Stomach (tissue), 4 donors: Measurements from ENCODE around the gene AP3B1.

Experiments
- POLR2A ChIP-seq, 4 donors: fragments of 450-650 bp; IDR thresholded peaks; one replicate each; pipeline ENCODE4 v1.6.1; 2016; ENCODE audit warnings: antibody characterized with exemption in 4 of 4, control low read depth in 2 of 4, mild to moderate bottlenecking in 1 of 4, moderate library complexity in 1 of 4
- POLR2AphosphoS5 ChIP-seq, 3 donors: sonication (generic); formaldehyde crosslinking; IDR thresholded peaks; one replicate each; pipeline ENCODE4 v1.6.1; 2016; ENCODE audit warnings: antibody characterized with exemption in 3 of 3
- TF ChIP-seq, protein P1 (sequence below), 7 experiments: fragments of 450-650 bp in 4 of 7; fragments of 200-600 bp in 3 of 7; sonication (generic) in 3 of 7; IDR thresholded peaks; one replicate each; pipeline ENCODE4 v1.5.1; 2016 to 2019; ENCODE audit warnings: antibody characterized with exemption in 7 of 7, control low read depth in 2 of 7, mild to moderate bottlenecking in 1 of 7

DNA sequence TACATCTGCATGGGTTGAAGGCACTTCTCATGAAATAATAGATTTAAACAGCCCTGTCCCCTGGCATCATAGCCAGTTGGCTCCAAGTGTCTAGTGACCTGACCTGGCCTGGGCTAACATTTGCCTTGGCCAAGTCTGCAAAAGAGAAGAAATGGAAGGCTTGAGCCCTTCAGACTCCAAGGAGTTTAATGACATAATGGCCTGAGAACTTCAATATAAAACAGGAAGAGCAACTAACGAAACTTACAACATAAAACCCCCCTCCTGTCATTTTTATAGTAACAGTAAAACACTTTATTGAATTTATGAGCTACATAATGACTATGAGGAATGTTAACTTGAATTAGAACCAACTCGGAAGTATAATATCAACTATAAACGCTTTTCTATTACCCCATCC lies 299.6 kb downstream of the AP3B1 start:
- TF ChIP-seq, protein P1, sequence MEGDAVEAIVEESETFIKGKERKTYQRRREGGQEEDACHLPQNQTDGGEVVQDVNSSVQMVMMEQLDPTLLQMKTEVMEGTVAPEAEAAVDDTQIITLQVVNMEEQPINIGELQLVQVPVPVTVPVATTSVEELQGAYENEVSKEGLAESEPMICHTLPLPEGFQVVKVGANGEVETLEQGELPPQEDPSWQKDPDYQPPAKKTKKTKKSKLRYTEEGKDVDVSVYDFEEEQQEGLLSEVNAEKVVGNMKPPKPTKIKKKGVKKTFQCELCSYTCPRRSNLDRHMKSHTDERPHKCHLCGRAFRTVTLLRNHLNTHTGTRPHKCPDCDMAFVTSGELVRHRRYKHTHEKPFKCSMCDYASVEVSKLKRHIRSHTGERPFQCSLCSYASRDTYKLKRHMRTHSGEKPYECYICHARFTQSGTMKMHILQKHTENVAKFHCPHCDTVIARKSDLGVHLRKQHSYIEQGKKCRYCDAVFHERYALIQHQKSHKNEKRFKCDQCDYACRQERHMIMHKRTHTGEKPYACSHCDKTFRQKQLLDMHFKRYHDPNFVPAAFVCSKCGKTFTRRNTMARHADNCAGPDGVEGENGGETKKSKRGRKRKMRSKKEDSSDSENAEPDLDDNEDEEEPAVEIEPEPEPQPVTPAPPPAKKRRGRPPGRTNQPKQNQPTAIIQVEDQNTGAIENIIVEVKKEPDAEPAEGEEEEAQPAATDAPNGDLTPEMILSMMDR (IDR thresholded peaks at IDR 0.05), result no peak
- no peak for TF ChIP-seq POLR2A (IDR thresholded peaks at IDR 0.05)
- TF ChIP-seq POLR2AphosphoS5 (IDR thresholded peaks at IDR 0.05), result no peak
